Thoracic aorta (tissue), 2 donors: Measurements from ENCODE around the gene THRB. TPM values are rescaled to one million over a fixed set of nuclear protein-coding genes. Genes with fewer than 3 reads are reported as not detected.
A peak's percentile ranks its signal among the peaks of the same experiment; 100 is the strongest.

ENCODE experiments used
- ATAC-seq: fragments of 150-250 bp; one replicate; pipeline ENCODE4 v1.8.0; 2017; ENCODE audit warnings: low read depth; ENCODE audit not compliant: insufficient number of reproducible peaks, low FRiP score
- DNase-seq: peaks from one replicate; pipeline ENCODE4 v3.0.0-alpha.2; 2020; ENCODE audit warnings: low spot score
- H3K27ac ChIP-seq, 2 donors: fragments of 200-600 bp; sonication (generic); 1 replicate in 1 of 2; 2 replicates in 1 of 2; pipeline ENCODE4 v1.5.1; 2016; ENCODE audit warnings: mild to moderate bottlenecking in 2 of 2, moderate library complexity in 2 of 2
- H3K27me3 ChIP-seq: fragments of 200-600 bp; sonication (generic); replicated peaks from 2 replicates; pipeline ENCODE4 v1.6.0; 2016; ENCODE audit warnings: mild to moderate bottlenecking; ENCODE audit not compliant: insufficient read depth
- H3K36me3 ChIP-seq: fragments of 200-600 bp; sonication (generic); one replicate; pipeline ENCODE4 v1.5.1; 2016
- H3K4me1 ChIP-seq, 2 donors: fragments of 200-600 bp; sonication (generic); 1 replicate in 1 of 2; 2 replicates in 1 of 2; pipeline versions ENCODE4 v1.5.1 to v1.6.0; 2016; ENCODE audit warnings: low read depth in 2 of 2, mild to moderate bottlenecking in 1 of 2; ENCODE audit not compliant: control insufficient read depth in 1 of 2
- H3K4me3 ChIP-seq: fragments of 200-600 bp; sonication (generic); 2 replicates; pipeline ENCODE4 v1.5.1; 2016; ENCODE audit warnings: mild to moderate bottlenecking
- H3K9me3 ChIP-seq: fragments of 200-600 bp; sonication (generic); 2 replicates; pipeline ENCODE4 v1.5.1; 2016
- total RNA-seq, 2 donors: library from RNA; depleted of rRNA; stranded (reverse); fragments of >200 nt; gene quantifications; one replicate each; pipeline versions ENCODE4 v1.1.0 to v1.2.3, GENCODE V29; 2016
- TF ChIP-seq, protein P1 (sequence below): fragments of 200-600 bp; sonication (generic); IDR thresholded peaks from one replicate; pipeline ENCODE4 v1.5.1; 2019; ENCODE audit warnings: antibody characterized with exemption

Gene THRB
- total RNA-seq, 2 donors from 2014 or later, result 40.3 to 65.6 TPM

DNA sequence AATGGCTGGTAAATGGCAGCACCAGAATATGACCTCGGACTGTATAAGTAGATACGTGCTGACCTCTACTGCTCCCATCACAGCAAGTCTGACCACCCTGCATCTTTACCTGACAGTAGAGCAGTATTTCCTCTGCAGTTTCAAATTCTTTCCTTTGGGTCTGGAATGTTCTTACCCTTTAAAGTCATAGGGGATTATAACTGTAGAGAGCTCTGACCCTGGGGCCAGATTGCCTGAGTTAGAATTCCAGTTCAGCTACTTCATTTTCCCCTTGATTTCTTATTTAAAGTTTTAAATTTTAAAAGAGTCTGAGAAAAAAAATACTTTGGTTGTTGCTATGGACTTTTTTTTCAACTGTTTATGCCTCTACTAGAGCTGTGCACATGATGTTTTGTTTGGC lies 311.9 kb downstream of the THRB start:
- TF ChIP-seq, protein P1, sequence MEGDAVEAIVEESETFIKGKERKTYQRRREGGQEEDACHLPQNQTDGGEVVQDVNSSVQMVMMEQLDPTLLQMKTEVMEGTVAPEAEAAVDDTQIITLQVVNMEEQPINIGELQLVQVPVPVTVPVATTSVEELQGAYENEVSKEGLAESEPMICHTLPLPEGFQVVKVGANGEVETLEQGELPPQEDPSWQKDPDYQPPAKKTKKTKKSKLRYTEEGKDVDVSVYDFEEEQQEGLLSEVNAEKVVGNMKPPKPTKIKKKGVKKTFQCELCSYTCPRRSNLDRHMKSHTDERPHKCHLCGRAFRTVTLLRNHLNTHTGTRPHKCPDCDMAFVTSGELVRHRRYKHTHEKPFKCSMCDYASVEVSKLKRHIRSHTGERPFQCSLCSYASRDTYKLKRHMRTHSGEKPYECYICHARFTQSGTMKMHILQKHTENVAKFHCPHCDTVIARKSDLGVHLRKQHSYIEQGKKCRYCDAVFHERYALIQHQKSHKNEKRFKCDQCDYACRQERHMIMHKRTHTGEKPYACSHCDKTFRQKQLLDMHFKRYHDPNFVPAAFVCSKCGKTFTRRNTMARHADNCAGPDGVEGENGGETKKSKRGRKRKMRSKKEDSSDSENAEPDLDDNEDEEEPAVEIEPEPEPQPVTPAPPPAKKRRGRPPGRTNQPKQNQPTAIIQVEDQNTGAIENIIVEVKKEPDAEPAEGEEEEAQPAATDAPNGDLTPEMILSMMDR, result no peak
- ATAC-seq (peak; percentile 12), DNase-seq (no peak)
- Histone ChIP-seq H3K9me3 (no peaks in the 10 kb centered on the region), H3K27me3 (no peaks in the 10 kb centered on the region), H3K36me3 (no peaks in the 10 kb centered on the region), H3K27ac (peak overlapping the region; percentile 59 to 78), H3K4me1 (peaks cover 11 to 72% of the 10 kb centered on the region in 2 donors), H3K4me3 (peak overlapping the region; percentile 14)

DNA sequence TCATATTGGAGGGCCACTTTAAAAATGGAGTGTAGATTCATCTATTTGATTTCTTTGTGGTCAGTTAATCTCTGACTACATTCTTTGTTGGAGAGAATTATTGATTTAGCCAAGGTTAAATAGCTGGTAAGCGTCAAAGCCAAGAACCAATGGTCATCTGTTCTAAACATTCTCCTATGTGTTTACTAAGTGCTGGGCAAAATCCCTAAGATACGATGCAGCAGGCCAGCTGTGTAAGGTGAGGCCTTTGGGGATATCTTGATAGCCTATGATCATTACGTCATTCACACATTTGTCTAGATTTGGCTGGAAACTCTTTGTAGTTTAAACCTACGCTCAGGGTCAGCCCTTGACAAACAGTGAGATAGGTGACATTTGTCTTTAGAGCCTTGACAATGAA lies 313.4 kb downstream of the THRB start:
- Histone ChIP-seq H3K27me3 (no peaks in the 10 kb centered on the region), H3K36me3 (no peaks in the 10 kb centered on the region), H3K9me3 (no peaks in the 10 kb centered on the region), H3K27ac (peak overlapping the region; percentile 59 to 78), H3K4me1 (peaks cover 22 to 72% of the 10 kb centered on the region in 2 donors), H3K4me3 (no peak overlapping the region)
- DNase-seq (no peak), ATAC-seq (no peak)
- TF ChIP-seq, protein P1, result no peak

DNA sequence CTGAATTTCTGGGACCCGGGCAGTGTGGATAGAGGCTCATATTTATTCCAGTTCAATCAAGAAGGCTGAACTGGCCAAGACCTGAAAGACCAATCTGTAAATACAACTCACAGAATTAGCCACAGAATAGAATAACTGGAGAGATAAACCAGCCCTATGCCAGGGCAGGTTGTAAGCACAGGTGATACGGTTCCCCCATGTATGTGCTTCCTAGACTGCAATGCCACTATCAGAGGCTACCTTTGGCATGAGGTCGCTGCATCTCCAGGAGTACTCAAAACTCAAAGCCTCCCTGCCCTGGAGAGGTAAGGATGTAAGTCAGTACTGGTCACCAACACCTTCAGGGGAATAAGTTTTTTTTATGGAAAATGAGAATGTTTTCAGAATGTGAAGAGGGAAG lies 314.0 kb downstream of the THRB start:
- Histone ChIP-seq H3K4me1 (peaks cover 26 to 68% of the 10 kb centered on the region in 2 donors), H3K9me3 (no peaks in the 10 kb centered on the region), H3K27ac (peak overlapping the region; percentile 43 to 78), H3K36me3 (no peaks in the 10 kb centered on the region), H3K4me3 (no peak overlapping the region), H3K27me3 (no peaks in the 10 kb centered on the region)
- DNase-seq (no peak), ATAC-seq (no peak)
- TF ChIP-seq, protein P1, result no peak

DNA sequence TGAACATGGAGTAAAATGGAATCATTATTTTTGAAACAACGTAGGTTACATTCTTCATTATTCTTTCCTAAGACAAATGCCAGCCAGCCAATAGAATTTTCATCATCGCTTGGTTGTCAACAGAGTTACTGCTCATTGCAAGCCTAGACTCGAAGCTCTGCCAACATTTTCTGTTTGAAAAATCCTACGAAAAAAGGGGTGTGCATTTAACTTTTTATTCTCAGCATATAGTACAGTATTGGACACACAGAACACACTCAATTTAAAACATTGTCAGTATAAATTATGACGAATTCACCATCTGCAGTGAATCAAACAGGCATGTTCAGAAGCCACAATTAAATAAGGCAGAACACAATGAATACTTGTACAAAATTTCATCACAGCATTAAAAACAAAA lies 317.4 kb downstream of the THRB start:
- H3K9me3 ChIP-seq, result no peaks in the 10 kb centered on the region
- TF ChIP-seq, protein P1, result no peak
- DNase-seq, result no peak
- peak overlapping the region; percentile 41 to 71 for H3K27ac ChIP-seq
- no peaks in the 10 kb centered on the region for H3K27me3 ChIP-seq
- no peak for ATAC-seq
- peaks cover 16 to 73% of the 10 kb centered on the region in 2 donors for H3K4me1 ChIP-seq
- H3K4me3 ChIP-seq, result no peak overlapping the region
- no peaks in the 10 kb centered on the region for H3K36me3 ChIP-seq

DNA sequence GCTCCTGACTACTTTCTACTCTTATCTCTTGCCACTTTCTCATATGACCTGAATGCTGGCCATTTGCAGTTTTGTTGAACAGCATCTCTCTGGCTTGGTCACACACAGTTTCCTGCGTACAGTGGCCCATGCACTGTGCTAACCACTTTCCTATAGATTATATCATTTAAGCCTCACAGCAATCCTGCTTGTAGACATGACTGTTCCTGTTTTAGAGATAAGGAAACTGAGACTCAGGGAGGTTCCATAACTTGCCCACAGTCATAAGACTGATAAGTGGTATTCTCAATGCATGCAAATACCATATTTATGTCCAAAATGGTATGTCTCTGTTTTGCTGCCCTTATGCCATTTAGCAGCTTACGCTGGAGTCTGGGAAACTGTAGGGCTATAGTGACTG lies 320.0 kb downstream of the THRB start:
- Histone ChIP-seq H3K27me3 (no peaks in the 10 kb centered on the region), H3K4me1 (peaks cover 16 to 88% of the 10 kb centered on the region in 2 donors), H3K27ac (peak overlapping the region in 1 of 2 donors; percentile 29), H3K4me3 (no peak overlapping the region), H3K9me3 (no peaks in the 10 kb centered on the region), H3K36me3 (no peaks in the 10 kb centered on the region)
- DNase-seq (no peak), ATAC-seq (no peak)
- TF ChIP-seq, protein P1, result no peak
